GM23248 (cell line): ENCODE results near the gene STT3B.

ENCODE experiments used
- EZH2 ChIP-seq: fragments of 200-600 bp; sonication (generic); IDR thresholded peaks from 2 replicates; pipeline ENCODE4 v1.6.1; 2018; ENCODE audit warnings: antibody characterized with exemption, mild to moderate bottlenecking; ENCODE audit not compliant: insufficient read depth, poor library complexity, severe bottlenecking
- EZH2phosphoT487 ChIP-seq: fragments of 200-600 bp; sonication (generic); IDR thresholded peaks from 2 replicates; pipeline ENCODE4 v1.6.1; 2018; ENCODE audit warnings: antibody characterized with exemption, moderate library complexity, mild to moderate bottlenecking, low read depth; ENCODE audit not compliant: insufficient read depth

- TF ChIP-seq EZH2 (no peak), EZH2phosphoT487 (no peak)
Measured at GRCh38 chr3:31485196-31485595, 47.5 kb upstream of the STT3B start.
